HG03571 (cell line): ENCODE data around the gene CHTOP.

Source experiments
- ATAC-seq: cut with Tn5 transposase; IDR thresholded peaks from one replicate; pipeline ENCODE4 v1.9.1; 2021; ENCODE audit not compliant: unreplicated experiment

CHTOP gene

GRCh38 chr1:153612755-153613331 lies 21.0 kb upstream of the CHTOP start, which contains the start of gene S100A16:
TSS of gene S100A16 (minus strand) at chr1:153613137. CDS start at chr1:153608151, 4,986 bp downstream.
- no peak for ATAC-seq

GRCh38 chr1:153613406-153613805 lies 20.5 kb upstream of the CHTOP start:
- ATAC-seq, result no peak

- ATAC-seq, result no peak
Observed at GRCh38 chr1:153614189-153614900, 19.5 kb upstream of the CHTOP start.

- ATAC-seq, result no peak
Observed at GRCh38 chr1:153614906-153615305, 19.0 kb upstream of the CHTOP start.

GRCh38 chr1:153615406-153615805 lies 18.5 kb upstream of the CHTOP start:
- no peak for ATAC-seq

GRCh38 chr1:153616144-153616916 lies 17.5 kb upstream of the CHTOP start, which contains the start of gene S100A14:
TSS of gene S100A14 (minus strand) at chr1:153616325. CDS start at chr1:153615858, 467 bp downstream.
- ATAC-seq, result no peak

- no peak for ATAC-seq
Observed at GRCh38 chr1:153616917-153617311, 17.0 kb upstream of the CHTOP start.

- ATAC-seq, result no peak
Observed at GRCh38 chr1:153617663-153618062, 16.2 kb upstream of the CHTOP start.

GRCh38 chr1:153619171-153619570 lies 14.7 kb upstream of the CHTOP start:
- ATAC-seq, result no peak

GRCh38 chr1:153623101-153623500 lies 10.8 kb upstream of the CHTOP start:
- ATAC-seq, result no peak

- ATAC-seq, result no peak
Observed at GRCh38 chr1:153624965-153625611, 8.8 kb upstream of the CHTOP start.

GRCh38 chr1:153626477-153626903 lies 7.4 kb upstream of the CHTOP start:
- no peak for ATAC-seq

- ATAC-seq, result no peak
Observed at GRCh38 chr1:153626904-153627714, 6.8 kb upstream of the CHTOP start, which contains the start of gene S100A13. TSS of gene S100A13 (minus strand) at chr1:153627505. CDS start at chr1:153626472, 1,033 bp downstream.

GRCh38 chr1:153627715-153628626 lies 5.9 kb upstream of the CHTOP start, which contains the start of gene S100A1:
TSS of gene S100A1 (plus strand) at chr1:153628434. CDS start at chr1:153630522, 2,088 bp downstream.
- no peak for ATAC-seq

GRCh38 chr1:153628638-153629342 lies 5.1 kb upstream of the CHTOP start:
- ATAC-seq, result no peak

- ATAC-seq, result no peak
Observed at GRCh38 chr1:153629343-153629665, 4.6 kb upstream of the CHTOP start.

- no peak for ATAC-seq
Observed at GRCh38 chr1:153629971-153630370, 3.9 kb upstream of the CHTOP start.

GRCh38 chr1:153630384-153630783 lies 3.5 kb upstream of the CHTOP start:
- no peak for ATAC-seq
